ENCODE data around the gene CDR2.

- TF ChIP-seq CTCF (optimal IDR thresholded peaks at IDR 0.05 in 1 of 3, IDR thresholded peaks at IDR 0.05 in 1 of 3, conservative IDR thresholded peaks at IDR 0.05 in 1 of 3; ENCODE audit: extremely low read depth in 1 of 3, insufficient read depth in 2 of 3, low read length in 3 of 3) = no peak
- TF ChIP-seq EZH2 (IDR thresholded peaks at IDR 0.05; ENCODE audit: low read length) = no peak
Observed at GRCh38 chr16:22386976-22387375, 12.6 kb upstream of the CDR2 start.

Data from keratinocyte (primary cell).